Endothelial cell (in vitro differentiated cells): ENCODE measurements around the gene SERPINB4. TPM values are rescaled to one million over a fixed set of nuclear protein-coding genes. Genes with fewer than 3 reads are reported as not detected.
"Not testable (repeated sequence)": the region's sequence is repeated elsewhere in the genome, so short reads cannot be mapped to it uniquely, and the experiment has no call there.

Experiments used
- DNase-seq: peaks from one replicate; pipeline ENCODE4 v3.0.0; 2021; ENCODE audit warnings: low spot score
- H3K27ac Mint-ChIP-seq: one replicate; pipeline ENCODE4 v1.8.0; 2021; ENCODE audit warnings: mixed read lengths, inconsistent platforms; ENCODE audit not compliant: unreplicated experiment
- H3K27me3 Mint-ChIP-seq: one replicate; pipeline ENCODE4 v1.8.0; 2021; ENCODE audit warnings: mild to moderate bottlenecking, moderate library complexity, mixed read lengths, inconsistent platforms; ENCODE audit not compliant: unreplicated experiment
- H3K36me3 Mint-ChIP-seq: one replicate; pipeline ENCODE4 v1.8.0; 2021; ENCODE audit warnings: mild to moderate bottlenecking, low read depth, mixed read lengths, inconsistent platforms; ENCODE audit not compliant: unreplicated experiment
- H3K4me1 Mint-ChIP-seq: one replicate; pipeline ENCODE4 v1.8.0; 2021; ENCODE audit warnings: mild to moderate bottlenecking, mixed read lengths, inconsistent platforms; ENCODE audit not compliant: unreplicated experiment
- H3K4me3 Mint-ChIP-seq: one replicate; pipeline ENCODE4 v1.8.0; 2021; ENCODE audit warnings: mild to moderate bottlenecking, mixed read lengths, inconsistent platforms; ENCODE audit not compliant: unreplicated experiment
- H3K9me3 Mint-ChIP-seq: one replicate; pipeline ENCODE4 v1.8.0; 2021; ENCODE audit warnings: mixed read lengths, inconsistent platforms; ENCODE audit not compliant: unreplicated experiment
- CTCF ChIP-seq: fragments of 200-600 bp; sonication (generic); IDR thresholded peaks from one replicate; pipeline ENCODE4 v1.5.0; 2021; ENCODE audit warnings: antibody characterized with exemption; ENCODE audit not compliant: unreplicated experiment
- long read RNA-seq: library from polyadenylated mRNA; unstranded; transcript quantifications from one replicate; pipeline ENCODE4 v2.0.0, GENCODE V29; 2020; ENCODE audit not compliant: unreplicated experiment
- total RNA-seq: library from RNA; stranded (reverse); fragmentation: NEBNext Ultra II Directional; extraction: Animal tissue kit (Norgen Biotek cat#: 25700); gene quantifications from one replicate; pipeline ENCODE4 v1.2.1, GENCODE V29; 2021; ENCODE audit not compliant: unreplicated experiment

Gene SERPINB4
- 0.41 TPM for total RNA-seq
- long read RNA-seq, result 0 reads

DNA sequence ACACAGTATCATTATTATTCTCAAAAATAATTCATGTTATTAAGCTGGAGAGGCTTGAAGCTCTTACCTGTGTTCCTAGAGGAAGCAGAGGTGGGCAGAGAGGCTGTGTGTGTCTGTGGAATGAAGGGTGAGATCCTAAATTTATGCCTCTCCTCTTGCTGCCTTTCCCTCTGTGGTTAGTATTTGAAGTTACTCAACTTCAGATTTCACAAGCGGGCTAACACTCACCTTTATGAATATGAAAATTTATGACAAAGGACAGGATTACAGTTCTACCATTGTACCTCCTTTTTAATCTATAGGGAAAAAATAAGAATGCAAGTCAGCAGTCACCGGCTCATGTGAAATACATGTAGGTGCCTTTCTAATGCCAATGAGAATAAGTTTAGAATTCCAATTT, at the start of gene SERPINB4:
TSS of gene SERPINB4 (minus strand) at position 115 of the 400 bp plus-strand sequence. CDS start 679 bp downstream, outside the sequence.
- DNase-seq, H3K9me3 Mint-ChIP-seq, H3K27me3 Mint-ChIP-seq, H3K4me3 Mint-ChIP-seq, H3K36me3 Mint-ChIP-seq: not testable (repeated sequence)
- H3K27ac Mint-ChIP-seq, result peak within 1 kb of the TSS; percentile 42
- H3K4me1 Mint-ChIP-seq, result peaks cover 15% of the 10 kb centered on the region

DNA sequence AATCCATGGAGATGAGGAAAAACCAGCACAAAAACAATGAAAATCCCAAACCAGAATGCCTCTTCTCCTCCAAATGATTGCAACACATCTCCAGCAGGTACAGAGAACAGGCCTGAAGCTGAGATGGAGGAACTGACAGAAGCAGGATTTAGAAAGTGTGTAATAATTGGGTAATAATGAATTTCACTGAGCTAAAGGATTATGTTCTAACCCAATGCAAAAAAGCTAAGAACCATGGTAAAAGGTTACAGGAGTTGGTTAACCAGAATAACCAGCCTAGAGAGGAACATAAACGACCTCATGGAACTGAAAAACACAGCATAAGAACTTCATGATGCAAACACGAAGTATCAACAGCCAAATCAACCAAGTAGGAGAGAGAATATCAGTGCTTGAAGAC, 45.0 kb upstream of the SERPINB4 start:
- DNase-seq, result no peak
- H3K27me3 Mint-ChIP-seq, result no peaks in the 10 kb centered on the region
- no peak for TF ChIP-seq CTCF
- no peaks in the 10 kb centered on the region for H3K36me3 Mint-ChIP-seq
- no peak overlapping the region for H3K27ac Mint-ChIP-seq
- peaks cover 4% of the 10 kb centered on the region for H3K4me1 Mint-ChIP-seq
- peaks cover 4% of the 10 kb centered on the region for H3K9me3 Mint-ChIP-seq
- H3K4me3 Mint-ChIP-seq, result no peak overlapping the region

DNA sequence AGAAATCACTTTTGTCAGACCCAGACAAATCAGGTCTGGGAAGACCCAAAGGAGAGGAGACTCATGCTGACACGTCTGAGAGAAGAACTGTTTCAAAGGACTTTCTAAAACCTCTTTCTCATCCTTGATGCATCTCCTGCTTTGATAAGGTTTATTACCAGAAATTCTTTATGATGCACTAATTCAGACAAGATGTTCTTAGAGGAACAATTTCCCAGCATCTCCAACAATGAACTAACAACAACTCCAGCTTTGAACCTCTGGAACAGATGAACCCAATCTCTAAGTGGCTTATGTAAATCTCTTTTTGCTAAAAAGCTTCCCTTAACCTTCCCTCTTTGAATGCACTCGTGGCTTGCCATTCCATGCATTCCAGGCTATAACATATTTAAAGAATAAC, 42.8 kb upstream of the SERPINB4 start:
- no peak overlapping the region for H3K4me3 Mint-ChIP-seq
- no peaks in the 10 kb centered on the region for H3K4me1 Mint-ChIP-seq
- H3K27me3 Mint-ChIP-seq, result peaks cover 2% of the 10 kb centered on the region
- DNase-seq, result no peak
- TF ChIP-seq CTCF, result no peak
- H3K27ac Mint-ChIP-seq, result no peak overlapping the region
- peaks cover 4% of the 10 kb centered on the region for H3K9me3 Mint-ChIP-seq
- H3K36me3 Mint-ChIP-seq, result no peaks in the 10 kb centered on the region

GRCh38 chr18:63684718-63685117, 40.7 kb upstream of the SERPINB4 start:
- Mint-ChIP-seq H3K4me1 (no peaks in the 10 kb centered on the region), H3K27me3 (peaks cover 2% of the 10 kb centered on the region), H3K36me3 (no peaks in the 10 kb centered on the region), H3K9me3 (peaks cover 5% of the 10 kb centered on the region), H3K4me3 (no peak overlapping the region), H3K27ac (no peak overlapping the region)
- DNase-seq, result no peak
- TF ChIP-seq CTCF, result no peak

- H3K4me3 Mint-ChIP-seq, result no peak overlapping the region
- no peaks in the 10 kb centered on the region for H3K4me1 Mint-ChIP-seq
- TF ChIP-seq CTCF, result no peak
- no peaks in the 10 kb centered on the region for H3K36me3 Mint-ChIP-seq
- no peak for DNase-seq
- H3K27me3 Mint-ChIP-seq, result peaks cover 2% of the 10 kb centered on the region
- no peak overlapping the region for H3K27ac Mint-ChIP-seq
- H3K9me3 Mint-ChIP-seq, result peaks cover 5% of the 10 kb centered on the region
Measured at GRCh38 chr18:63683890-63684289, 39.8 kb upstream of the SERPINB4 start.
